HG02759 (cell line): ENCODE results near the gene DNM2.

Experiments
- ATAC-seq: cut with Tn5 transposase; IDR thresholded peaks from one replicate; pipeline ENCODE4 v1.9.1; 2021; ENCODE audit warnings: mild to moderate bottlenecking, moderate library complexity; ENCODE audit not compliant: unreplicated experiment

Gene DNM2

GRCh38 chr19:10768936-10769335, 51.1 kb downstream of the DNM2 start:
- ATAC-seq, result no peak

DNA sequence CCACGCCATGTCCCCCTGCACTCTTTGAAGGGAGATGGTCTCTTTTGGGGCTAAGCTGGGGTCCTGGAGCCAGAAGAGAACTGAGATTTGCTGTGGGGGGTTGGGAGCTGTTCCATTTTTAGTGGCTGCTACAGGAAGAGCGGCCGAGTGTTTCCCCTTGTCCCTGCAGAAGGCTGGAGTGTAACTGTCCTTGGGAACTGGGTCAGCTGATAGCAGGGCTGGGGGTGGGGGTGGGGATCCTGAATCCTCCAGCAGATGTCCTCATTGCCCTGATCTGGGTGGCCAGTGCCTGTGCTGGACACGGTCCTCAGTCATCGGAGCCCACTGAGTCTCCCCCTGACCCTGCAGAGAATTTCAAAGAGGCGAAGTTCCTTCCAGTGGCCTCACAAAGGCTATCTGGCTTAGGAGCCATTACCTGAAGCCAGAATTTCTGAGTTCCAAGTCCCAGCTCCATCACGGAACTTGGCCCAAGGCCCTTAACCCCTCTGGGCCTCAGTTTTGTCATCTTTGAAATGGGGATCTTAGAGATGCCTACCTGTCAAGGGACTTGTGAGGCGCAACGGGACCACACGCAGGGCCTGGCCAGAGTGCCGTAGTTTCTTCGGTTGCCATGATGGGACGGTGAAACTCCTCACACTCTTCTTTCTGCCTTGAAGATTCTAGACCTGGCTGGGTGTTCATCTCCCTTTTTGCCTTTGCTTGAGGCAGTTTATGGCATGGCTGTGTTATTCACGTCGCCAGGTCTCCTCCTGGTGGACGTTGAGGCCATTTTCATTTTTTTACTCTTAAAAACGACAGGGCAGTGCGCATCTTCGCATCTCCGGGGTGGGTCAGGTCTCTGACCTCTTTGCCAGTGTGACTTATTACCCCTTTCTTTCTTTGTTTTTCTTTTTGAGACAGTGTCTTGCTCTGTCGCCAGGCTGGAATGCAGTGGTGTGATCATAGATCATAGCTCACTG, 51.9 kb downstream of the DNM2 start:
- ATAC-seq, result no peak

GRCh38 chr19:10773969-10774368, 56.1 kb downstream of the DNM2 start:
- no peak for ATAC-seq

DNA sequence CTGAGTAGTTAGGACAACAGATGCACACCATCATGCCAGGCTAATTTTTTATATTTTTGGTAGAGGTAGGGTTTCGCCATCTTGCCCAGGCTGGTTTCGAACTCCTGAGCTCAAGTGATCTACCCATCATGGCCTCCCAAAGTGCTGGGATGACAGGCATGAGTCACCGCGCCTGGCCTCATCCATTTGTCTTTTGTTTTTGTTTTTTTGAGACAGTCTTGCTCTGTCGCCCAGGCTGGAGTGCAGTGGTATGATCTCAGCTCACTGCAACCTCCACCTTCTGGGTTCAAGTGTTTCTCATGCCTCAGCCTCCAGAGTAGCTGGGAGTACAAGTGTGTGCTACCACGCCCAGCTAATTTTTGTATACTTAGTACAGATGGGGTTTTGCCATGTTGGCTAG, 57.0 kb downstream of the DNM2 start:
- ATAC-seq, result no peak

GRCh38 chr19:10776900-10777650, 59.2 kb downstream of the DNM2 start:
- ATAC-seq, result no peak

DNA sequence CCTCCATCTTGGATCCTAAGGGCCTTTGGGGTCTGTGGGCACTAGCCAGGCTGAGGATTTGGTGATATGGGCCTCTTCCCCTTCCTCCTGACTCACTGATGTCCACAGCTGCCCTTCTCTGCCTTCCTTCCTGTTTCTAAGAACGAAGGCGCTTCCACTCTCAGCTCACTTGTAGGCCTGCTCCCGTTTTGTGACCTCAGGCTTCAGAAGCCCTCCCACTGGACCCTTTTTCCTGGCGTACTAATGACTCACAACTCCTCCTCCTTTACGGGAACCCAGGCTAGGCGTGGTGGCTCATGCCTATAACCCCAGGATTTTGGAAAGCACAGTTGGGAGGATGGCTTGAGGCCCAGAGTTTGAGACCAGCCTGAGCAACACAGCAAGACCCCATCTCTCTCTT, 62.5 kb downstream of the DNM2 start:
- no peak for ATAC-seq

DNA sequence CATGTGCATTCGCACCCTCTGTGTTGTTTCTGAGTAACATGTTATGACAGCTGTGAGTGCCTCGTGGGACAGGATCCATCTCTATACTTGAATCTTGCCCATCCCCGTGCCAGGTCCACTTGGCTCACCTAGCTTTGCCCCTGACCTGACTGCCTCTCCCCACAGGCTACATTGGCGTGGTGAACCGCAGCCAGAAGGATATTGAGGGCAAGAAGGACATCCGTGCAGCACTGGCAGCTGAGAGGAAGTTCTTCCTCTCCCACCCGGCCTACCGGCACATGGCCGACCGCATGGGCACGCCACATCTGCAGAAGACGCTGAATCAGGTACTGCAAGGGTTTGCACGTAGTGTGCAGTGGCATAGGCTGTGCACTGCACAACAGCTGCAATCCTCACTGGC, 64.9 kb downstream of the DNM2 start:
- no peak for ATAC-seq

DNA sequence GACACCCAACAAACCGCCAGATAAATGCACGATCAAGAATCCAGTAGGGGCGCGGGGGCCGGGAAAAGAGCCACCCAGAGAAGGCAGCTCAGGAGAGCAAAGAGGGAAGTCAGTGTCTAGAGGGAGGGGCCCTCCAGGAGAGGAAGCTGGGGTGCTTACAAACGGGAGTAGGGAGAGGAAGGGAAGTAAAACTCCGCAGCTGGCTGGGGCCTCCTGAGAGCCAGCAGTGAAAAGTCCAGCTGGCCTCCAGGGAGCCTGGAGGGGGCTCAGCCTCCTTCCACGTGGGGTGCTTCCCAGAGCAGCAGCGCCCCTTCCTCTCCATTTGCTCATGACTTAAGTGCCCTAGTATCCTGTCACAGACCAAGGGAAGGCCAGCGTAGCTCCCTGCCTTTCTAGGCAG, 66.4 kb downstream of the DNM2 start:
- ATAC-seq, result no peak

- no peak for ATAC-seq
Measured at GRCh38 chr19:10788146-10788545, 70.3 kb downstream of the DNM2 start.

- no peak for ATAC-seq
Measured at GRCh38 chr19:10789866-10790265, 72.0 kb downstream of the DNM2 start.

DNA sequence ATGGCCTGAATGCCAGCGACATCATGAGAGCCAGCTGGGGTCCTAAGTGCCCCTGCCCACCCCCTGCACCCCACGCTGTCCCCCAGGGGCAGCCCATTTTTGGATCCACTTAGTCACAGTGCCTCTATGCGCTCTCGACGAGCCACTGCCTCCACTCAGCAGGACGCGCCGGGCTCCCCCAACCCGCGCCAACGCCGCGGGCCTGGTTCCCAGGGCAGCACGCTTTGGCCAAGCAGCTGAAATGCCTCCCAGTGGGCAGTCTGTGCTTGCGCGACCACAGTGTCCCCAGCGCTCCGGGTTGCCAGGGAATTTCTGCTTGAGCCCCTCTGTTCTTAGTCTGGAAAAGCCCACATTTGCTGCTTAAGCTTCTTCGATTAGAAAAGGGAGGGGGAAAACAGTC, 78.8 kb downstream of the DNM2 start:
- ATAC-seq, result no peak

GRCh38 chr19:10797078-10797477, 79.2 kb downstream of the DNM2 start:
- ATAC-seq, result no peak

DNA sequence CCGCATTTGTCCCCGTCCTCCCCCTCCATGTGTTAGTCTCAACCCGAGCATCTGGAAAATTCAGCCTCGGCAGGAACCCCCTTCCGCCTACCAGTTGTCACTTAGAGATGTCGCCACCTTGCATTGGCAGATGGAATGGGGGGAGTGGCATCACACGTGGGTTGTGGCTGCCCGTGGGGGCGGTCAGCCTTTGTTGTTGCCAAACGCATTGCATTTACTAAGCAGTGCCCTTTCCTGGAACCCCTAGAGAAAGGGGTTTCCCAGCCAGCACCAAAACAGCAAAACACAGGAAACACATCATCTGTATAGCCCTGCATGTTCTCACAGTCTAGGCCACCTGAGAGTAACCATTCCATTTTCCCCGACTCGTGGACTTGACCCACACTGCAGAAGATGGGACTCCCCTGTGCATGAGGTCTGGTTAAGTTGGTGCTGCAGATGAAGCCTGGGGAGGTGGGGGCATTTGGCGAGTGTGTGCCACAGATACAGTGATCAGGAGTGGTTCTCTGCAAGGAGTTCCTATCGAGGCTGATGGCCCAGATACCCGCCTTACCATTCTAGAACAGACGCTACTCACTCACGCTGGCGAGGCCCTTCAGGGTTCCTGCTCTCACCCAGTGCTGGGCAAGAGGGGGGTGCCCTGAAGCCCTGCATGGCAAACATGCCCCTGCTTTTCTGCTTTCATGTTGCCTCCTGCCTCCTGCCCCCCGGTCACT, 79.8 kb downstream of the DNM2 start:
- ATAC-seq, result no peak

GRCh38 chr19:10800488-10800887, 82.6 kb downstream of the DNM2 start:
- no peak for ATAC-seq

- no peak for ATAC-seq
Measured at GRCh38 chr19:10802479-10802878, 84.6 kb downstream of the DNM2 start.

GRCh38 chr19:10803252-10803651, 85.4 kb downstream of the DNM2 start:
- no peak for ATAC-seq

- ATAC-seq, result no peak
Measured at GRCh38 chr19:10805065-10805757, 87.3 kb downstream of the DNM2 start.

DNA sequence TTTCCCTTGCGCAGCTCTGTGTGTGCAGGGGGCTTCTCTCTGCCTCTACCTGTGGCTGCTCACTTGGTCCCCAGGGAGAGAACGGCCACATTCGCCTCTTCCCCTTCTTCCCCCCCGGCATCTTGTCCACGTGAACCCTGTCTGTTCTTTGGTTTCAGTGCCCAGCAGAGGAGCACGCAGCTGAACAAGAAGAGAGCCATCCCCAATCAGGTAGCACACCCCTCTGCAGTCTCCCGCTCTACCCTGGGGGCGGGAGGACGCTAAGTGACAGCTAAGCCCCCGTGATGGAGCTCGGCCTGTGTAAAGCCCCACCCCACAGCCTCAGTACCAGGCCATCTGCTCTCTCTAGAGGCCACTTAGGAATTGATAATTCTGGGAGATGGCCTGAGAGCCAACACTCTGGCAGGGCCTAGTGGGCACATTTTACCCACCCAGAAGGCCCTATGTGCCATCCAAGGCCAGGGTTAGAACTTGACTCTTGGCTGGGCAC, 87.9 kb downstream of the DNM2 start:
- ATAC-seq, result no peak

- ATAC-seq, result no peak
Measured at GRCh38 chr19:10808937-10809649, 91.2 kb downstream of the DNM2 start.

DNA sequence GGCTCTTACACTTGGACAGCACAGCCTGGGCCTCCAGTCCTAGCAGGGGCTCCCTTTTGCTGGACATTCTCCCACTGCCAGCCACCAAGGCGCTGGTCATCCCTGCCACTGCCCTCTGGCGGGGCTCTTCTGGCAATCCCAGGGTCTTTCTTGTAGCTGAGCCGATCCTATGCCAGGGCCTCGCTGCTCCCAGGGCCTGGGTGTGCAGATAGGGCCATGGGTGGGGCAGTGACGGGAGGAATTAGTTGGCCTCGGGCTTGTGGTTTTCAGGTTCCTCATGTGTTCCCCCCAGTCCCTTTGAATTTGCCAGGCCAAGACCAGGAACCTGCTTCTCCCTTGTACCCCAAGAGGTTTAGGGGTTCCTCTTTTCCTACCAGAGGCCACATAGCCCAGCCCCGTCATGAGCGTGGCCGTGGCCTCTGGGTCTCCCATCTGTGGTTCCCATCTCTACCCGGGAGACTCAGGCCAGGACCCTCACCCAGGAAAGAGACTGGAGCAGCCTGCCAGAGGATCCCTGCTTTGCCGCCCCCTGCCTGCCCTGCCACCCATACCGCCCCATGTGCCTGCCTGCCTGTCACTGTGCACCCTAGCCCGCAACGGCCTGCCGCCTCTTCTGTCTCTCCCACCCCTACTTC, 91.9 kb downstream of the DNM2 start:
- ATAC-seq, result no peak
